Measurements from ENCODE around the gene DRC7. TPM values are rescaled to one million over a fixed set of nuclear protein-coding genes. Genes with fewer than 3 reads are reported as not detected.

Gene DRC7
- total RNA-seq, 1 donor from 2014 or later = not detected

DNA sequence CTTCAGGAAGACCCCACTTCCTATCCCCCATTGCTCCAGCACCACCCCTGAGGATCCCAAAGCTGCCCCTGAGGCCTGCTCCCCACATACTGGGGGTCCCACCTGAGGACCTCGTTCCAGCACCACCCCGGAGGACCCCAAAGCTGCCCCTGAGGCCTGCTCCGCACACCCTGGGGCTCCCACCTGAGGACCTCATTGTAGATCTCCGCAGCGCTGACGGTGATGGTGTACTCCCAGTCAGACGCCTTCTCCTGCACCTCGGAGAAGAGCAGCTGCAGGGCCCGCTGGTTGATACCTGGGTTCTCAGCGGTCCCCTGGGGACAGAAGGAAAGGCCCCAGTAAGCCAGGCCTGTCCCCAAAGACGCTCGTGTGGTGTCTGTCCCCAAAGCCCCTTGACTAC lies 67.4 kb downstream of the DRC7 start:
- Mint-ChIP-seq H3K4me1 (ENCODE audit: low read depth) (peaks cover 18% of the 10 kb centered on the region), H3K36me3 (ENCODE audit: low read depth) (peaks cover 19% of the 10 kb centered on the region), H3K9me3 (ENCODE audit: low read depth) (no peaks in the 10 kb centered on the region), H3K4me3 (ENCODE audit: unreplicated experiment) (no peak overlapping the region), H3K27ac (ENCODE audit: unreplicated experiment) (peak overlapping the region; percentile 54), H3K27me3 (ENCODE audit: low read depth) (no peaks in the 10 kb centered on the region)
- DNase-seq (ENCODE audit: low spot score) = no peak
- TF ChIP-seq, protein P1, sequence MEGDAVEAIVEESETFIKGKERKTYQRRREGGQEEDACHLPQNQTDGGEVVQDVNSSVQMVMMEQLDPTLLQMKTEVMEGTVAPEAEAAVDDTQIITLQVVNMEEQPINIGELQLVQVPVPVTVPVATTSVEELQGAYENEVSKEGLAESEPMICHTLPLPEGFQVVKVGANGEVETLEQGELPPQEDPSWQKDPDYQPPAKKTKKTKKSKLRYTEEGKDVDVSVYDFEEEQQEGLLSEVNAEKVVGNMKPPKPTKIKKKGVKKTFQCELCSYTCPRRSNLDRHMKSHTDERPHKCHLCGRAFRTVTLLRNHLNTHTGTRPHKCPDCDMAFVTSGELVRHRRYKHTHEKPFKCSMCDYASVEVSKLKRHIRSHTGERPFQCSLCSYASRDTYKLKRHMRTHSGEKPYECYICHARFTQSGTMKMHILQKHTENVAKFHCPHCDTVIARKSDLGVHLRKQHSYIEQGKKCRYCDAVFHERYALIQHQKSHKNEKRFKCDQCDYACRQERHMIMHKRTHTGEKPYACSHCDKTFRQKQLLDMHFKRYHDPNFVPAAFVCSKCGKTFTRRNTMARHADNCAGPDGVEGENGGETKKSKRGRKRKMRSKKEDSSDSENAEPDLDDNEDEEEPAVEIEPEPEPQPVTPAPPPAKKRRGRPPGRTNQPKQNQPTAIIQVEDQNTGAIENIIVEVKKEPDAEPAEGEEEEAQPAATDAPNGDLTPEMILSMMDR (IDR thresholded peaks at IDR 0.05) = no peak

DNA sequence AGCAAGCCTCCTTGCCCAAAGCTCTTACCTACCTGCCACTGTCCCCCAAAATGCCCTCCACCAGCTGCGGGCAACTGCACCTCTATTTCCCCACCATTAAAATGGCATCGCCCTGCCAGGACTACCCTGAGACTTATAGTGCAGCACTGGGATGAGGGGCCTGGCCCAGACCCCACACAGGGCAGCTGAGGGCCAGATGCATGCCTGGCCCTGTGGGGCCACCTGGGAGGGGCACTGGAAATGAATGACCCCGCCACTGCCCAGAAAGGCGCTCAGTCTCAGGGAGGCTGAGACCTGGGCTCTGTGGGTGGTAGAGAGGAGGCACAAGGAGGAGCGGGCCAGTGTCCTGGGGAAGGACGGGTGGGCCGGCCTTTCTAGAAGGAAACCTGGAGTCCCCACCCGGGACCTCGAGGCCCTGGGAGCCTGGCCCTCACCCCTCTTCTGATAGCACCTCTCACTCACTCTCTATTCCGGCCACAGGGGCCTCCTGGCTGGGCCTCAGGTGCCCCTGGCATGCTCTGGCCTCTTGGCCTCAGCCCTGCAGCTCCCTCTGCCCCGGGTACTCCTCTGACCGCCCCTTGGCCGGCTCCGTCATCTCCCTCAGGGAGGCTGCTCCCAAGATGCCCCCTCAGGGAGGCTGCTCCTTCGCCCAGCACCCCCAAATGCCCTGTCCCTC lies 67.9 kb downstream of the DRC7 start:
- H3K4me1 Mint-ChIP-seq (ENCODE audit: low read depth) = peaks cover 18% of the 10 kb centered on the region
- no peak for DNase-seq (ENCODE audit: low spot score)
- no peak overlapping the region for H3K4me3 Mint-ChIP-seq (ENCODE audit: unreplicated experiment)
- H3K36me3 Mint-ChIP-seq (ENCODE audit: low read depth) = peaks cover 21% of the 10 kb centered on the region
- TF ChIP-seq, protein P1 (IDR thresholded peaks at IDR 0.05) = no peak
- H3K27me3 Mint-ChIP-seq (ENCODE audit: low read depth) = no peaks in the 10 kb centered on the region
- H3K27ac Mint-ChIP-seq (ENCODE audit: unreplicated experiment) = peak overlapping the region; percentile 91
- H3K9me3 Mint-ChIP-seq (ENCODE audit: low read depth) = no peaks in the 10 kb centered on the region

DNA sequence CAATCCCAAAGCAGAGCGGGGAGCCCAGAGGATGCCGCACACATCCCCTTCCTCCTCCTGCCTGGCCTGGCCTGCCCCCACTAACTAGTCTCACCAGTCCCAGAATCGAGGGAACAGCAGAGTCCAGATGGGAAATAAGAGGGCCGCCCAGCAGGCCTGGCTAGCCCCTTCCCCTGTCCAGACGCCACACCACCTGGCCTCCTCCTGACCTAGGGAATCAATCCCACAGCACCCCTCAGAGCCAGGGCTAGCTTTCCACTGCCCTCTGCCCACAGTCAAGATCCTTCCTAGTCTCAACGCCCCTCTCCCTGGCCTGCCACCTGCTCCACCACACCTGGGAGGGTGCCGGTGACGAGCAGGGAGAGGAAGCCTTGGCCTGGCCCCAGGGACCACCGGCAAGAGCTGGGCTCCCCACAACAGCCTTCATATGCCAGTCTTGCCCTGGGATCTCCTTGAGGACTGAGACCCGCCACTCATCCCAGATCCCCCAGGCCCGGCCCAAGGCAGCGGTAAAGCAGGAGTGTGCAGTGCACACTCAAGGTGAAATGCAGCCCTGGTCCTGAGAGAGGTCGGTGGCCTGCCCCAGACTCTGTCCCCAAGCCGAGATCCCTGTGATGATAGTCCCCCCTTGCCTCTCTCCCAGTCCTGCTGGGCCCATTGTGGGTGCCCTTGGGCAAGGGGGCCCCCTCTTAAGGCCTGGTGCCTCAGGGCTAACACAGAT lies 68.8 kb downstream of the DRC7 start:
- H3K4me3 Mint-ChIP-seq (ENCODE audit: unreplicated experiment) = no peak overlapping the region
- H3K27ac Mint-ChIP-seq (ENCODE audit: unreplicated experiment) = peak overlapping the region; percentile 91
- DNase-seq (ENCODE audit: low spot score) = no peak
- H3K9me3 Mint-ChIP-seq (ENCODE audit: low read depth) = no peaks in the 10 kb centered on the region
- peaks cover 18% of the 10 kb centered on the region for H3K4me1 Mint-ChIP-seq (ENCODE audit: low read depth)
- H3K36me3 Mint-ChIP-seq (ENCODE audit: low read depth) = peaks cover 21% of the 10 kb centered on the region
- TF ChIP-seq, protein P1 (IDR thresholded peaks at IDR 0.05) = no peak
- no peaks in the 10 kb centered on the region for H3K27me3 Mint-ChIP-seq (ENCODE audit: low read depth)

DNA sequence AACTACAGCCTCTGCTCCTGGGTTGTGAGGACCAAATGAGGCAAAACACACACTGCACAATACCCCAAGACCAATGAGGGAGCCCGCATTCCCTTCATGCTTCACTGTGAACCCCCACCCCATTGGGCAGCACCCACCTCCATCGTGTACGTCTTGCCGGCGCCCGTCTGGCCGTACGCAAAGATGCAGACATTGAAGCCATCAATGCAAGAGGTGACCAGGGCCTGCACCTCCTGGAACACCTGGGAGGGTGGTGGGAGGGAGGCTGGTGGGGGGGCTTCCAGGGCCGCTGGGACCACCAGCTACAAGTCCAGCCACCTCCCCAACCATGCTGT lies 69.4 kb downstream of the DRC7 start:
- no peak overlapping the region for H3K4me3 Mint-ChIP-seq (ENCODE audit: unreplicated experiment)
- H3K9me3 Mint-ChIP-seq (ENCODE audit: low read depth) = no peaks in the 10 kb centered on the region
- H3K27me3 Mint-ChIP-seq (ENCODE audit: low read depth) = no peaks in the 10 kb centered on the region
- peaks cover 21% of the 10 kb centered on the region for H3K36me3 Mint-ChIP-seq (ENCODE audit: low read depth)
- TF ChIP-seq, protein P1 (IDR thresholded peaks at IDR 0.05) = no peak
- peaks cover 18% of the 10 kb centered on the region for H3K4me1 Mint-ChIP-seq (ENCODE audit: low read depth)
- no peak for DNase-seq (ENCODE audit: low spot score)
- peak overlapping the region; percentile 91 for H3K27ac Mint-ChIP-seq (ENCODE audit: unreplicated experiment)

DNA sequence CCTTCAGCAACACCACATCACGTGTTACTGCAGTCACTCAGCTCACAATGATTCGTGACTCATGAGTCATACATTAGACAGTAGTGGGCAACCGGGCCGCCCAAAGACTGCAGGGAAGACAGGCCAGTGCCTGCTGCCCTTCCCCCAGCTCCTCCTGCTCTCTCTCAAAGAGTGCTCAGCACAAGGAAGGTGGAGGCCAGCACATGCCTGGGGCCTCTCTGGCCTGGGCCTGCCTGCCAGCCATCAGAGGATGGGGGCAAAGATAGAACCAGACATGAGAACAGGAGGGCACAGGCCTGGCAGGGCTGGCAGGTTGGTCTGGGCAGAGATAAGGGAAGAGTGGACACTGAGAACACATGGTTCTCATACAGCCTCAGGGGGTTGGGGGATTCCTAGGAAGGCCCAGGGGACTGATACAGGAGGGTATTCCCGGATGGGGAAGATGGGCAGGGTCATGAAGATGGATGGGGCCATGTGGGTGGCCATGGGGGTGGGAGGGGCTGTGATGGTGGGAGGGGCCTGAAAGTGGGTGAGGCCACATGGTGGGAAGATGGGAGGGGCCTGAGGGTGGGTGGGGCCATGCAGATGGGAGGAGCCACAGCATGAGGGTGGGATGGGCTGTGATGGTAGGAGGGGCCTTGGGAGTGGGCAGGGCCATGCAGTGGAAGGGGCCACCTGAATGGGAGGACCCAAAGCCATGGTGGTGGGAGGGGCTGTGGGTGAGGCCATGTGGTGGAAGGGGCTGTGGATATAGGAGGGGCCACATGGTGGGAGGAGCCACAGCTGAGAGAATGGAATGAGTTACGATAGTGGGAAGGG lies 69.9 kb downstream of the DRC7 start:
- Mint-ChIP-seq H3K36me3 (ENCODE audit: low read depth) (peaks cover 21% of the 10 kb centered on the region), H3K27me3 (ENCODE audit: low read depth) (no peaks in the 10 kb centered on the region), H3K27ac (ENCODE audit: unreplicated experiment) (peak overlapping the region; percentile 91), H3K4me1 (ENCODE audit: low read depth) (peaks cover 18% of the 10 kb centered on the region), H3K4me3 (ENCODE audit: unreplicated experiment) (no peak overlapping the region), H3K9me3 (ENCODE audit: low read depth) (no peaks in the 10 kb centered on the region)
- DNase-seq (ENCODE audit: low spot score) = no peak
- TF ChIP-seq, protein P1 (IDR thresholded peaks at IDR 0.05) = no peak

All from chondrocyte (in vitro differentiated cells).